HepG2 (cell line): Measurements from ENCODE around the gene RCOR1. TPM values are rescaled to one million over a fixed set of nuclear protein-coding genes. Genes with fewer than 3 reads are reported as not detected.

Source experiments
- ARID5B ChIP-seq: IDR thresholded peaks from 2 replicates; pipeline ENCODE4 v1.4.0; 2020; ENCODE audit warnings: mild to moderate bottlenecking, missing genetic modification reagents
- ATAD3A ChIP-seq: sonication (generic); formaldehyde crosslinking; IDR thresholded peaks from 2 replicates; pipeline ENCODE4 v1.4.0; 2020; ENCODE audit warnings: missing genetic modification reagents
- ATF7-NPFF ChIP-seq: sonication (generic); formaldehyde crosslinking; IDR thresholded peaks from 2 replicates; pipeline ENCODE4 v1.8.1; 2023; ENCODE audit warnings: mild to moderate bottlenecking, low read depth, missing genetic modification reagents, moderate library complexity
- ETV5 ChIP-seq: IDR thresholded peaks from 2 replicates; pipeline ENCODE4 v1.6.1; 2018; ENCODE audit warnings: missing biosample characterization, missing genetic modification reagents, inconsistent platforms, borderline replicate concordance
- FOXA3 ChIP-seq: IDR thresholded peaks from 2 replicates; pipeline ENCODE4 v1.6.1; 2016; ENCODE audit warnings: missing genetic modification reagents, missing compliant biosample characterization
- MTA1 ChIP-seq: sonication (generic); formaldehyde crosslinking; IDR thresholded peaks from 2 replicates; pipeline ENCODE4 v1.4.0; 2020; ENCODE audit warnings: missing genetic modification reagents, mild to moderate bottlenecking, borderline replicate concordance
- YEATS2 ChIP-seq: sonication (generic); formaldehyde crosslinking; IDR thresholded peaks from 2 replicates; pipeline ENCODE4 v1.4.0; 2020; ENCODE audit warnings: missing genetic modification reagents, borderline replicate concordance
- ZNF407 ChIP-seq: sonication (generic); formaldehyde crosslinking; IDR thresholded peaks from one replicate; pipeline ENCODE4 v1.5.1; 2020; ENCODE audit warnings: mild to moderate bottlenecking, missing genetic modification reagents; ENCODE audit errors: not compliant biosample characterization
- polyA plus RNA-seq, 8 experiments: library from polyadenylated mRNA; depleted of rRNA in 3 of 8; stranded (reverse) in 7 of 8; unstranded in 1 of 8; fragments of >200 nt; fragmentation: Illumina TruSeq in 4 of 8; extraction: Trizol in 4 of 8; gene quantifications; 2 replicates each; pipeline versions ENCODE4 v1.2.1 to v1.2.3, GENCODE V29; 2011 to 2016; ENCODE audit warnings: low read depth in 4 of 8, missing spikeins in 1 of 8, mixed read lengths in 1 of 8; ENCODE audit not compliant: insufficient read depth in 1 of 8
- total RNA-seq, 5 experiments: library from RNA; depleted of rRNA; stranded (reverse); fragments of >200 nt; fragmentation: Illumina TruSeq; extraction: Trizol; gene quantifications; 2 replicates each; pipeline ENCODE4 v1.2.3, GENCODE V29; 2016; ENCODE audit warnings: low read depth in 1 of 5
- TF ChIP-seq, protein P1 (sequence below): sonication (generic); formaldehyde crosslinking; IDR thresholded peaks from 2 replicates; pipeline ENCODE4 v1.4.0; 2020; ENCODE audit warnings: missing genetic modification reagents

The RCOR1 gene
- total and polyA plus RNA-seq, 2 of the 13 experiments (the other 11 are each of a cell fraction or from before 2014, with no cell fraction given) = 10.2 to 11.1 TPM

DNA sequence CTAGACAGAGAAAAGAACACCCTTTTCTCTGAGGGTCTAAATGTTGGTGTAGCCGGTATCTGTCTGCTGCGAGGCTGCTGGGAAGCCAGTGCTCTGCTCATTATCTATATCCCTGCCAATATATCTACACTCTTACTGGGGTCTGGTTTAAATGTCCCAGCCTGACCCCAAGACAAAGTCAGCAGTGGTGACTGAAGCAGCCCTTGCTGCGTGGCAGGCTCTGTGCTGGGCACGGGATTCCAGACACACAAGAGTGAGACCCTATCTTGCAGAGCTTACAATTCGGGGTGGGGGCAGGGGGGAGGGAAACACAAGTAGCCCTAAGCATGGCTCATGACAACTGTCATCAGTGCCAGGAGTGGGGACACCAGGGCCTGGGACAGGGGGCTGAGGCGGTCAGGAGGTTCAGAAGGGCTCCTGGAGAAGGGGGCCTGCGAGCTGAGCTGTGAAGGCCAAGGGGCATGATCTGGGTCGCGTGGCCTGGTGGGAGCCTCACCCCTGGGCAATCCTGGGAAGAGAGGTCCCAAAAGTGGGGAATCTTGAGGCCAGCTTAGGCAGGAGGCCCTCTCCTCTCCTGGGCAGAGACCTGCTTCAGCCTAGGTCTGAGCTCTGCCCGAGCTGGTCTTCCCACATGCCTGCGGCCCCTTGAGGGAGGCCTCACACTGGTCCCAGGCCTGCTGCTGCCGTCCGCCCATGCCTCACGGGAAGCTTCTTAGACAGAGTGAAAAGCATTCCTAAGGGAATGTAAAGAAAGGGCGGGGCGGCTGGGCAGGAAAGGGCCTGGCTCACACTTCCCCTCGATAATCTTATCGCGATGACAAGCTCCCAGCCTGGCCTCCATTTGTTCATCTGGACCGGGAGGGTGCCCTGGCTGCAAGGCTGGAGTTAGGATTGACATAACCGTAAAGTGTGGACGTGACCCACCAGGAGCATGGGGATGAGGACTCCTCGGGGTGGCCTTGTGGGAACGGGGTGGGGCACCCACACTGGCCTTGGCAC lies 7.3 kb upstream of the RCOR1 start (continued):
- TF ChIP-seq ARID5B (no peak), ETV5 (no peak), ZNF407 (CRISPR knock-in tag) (peak; percentile 60), FOXA3 (CRISPR knock-in tag) (no peak), YEATS2 (CRISPR knock-in tag) (no peak), ATAD3A (no peak), MTA1 (0 out of 2 replicates have a peak, but pooled peaks have one; percentile 19), ATF7-NPFF (CRISPR knock-in tag) (no peak)
- TF ChIP-seq, protein P1, sequence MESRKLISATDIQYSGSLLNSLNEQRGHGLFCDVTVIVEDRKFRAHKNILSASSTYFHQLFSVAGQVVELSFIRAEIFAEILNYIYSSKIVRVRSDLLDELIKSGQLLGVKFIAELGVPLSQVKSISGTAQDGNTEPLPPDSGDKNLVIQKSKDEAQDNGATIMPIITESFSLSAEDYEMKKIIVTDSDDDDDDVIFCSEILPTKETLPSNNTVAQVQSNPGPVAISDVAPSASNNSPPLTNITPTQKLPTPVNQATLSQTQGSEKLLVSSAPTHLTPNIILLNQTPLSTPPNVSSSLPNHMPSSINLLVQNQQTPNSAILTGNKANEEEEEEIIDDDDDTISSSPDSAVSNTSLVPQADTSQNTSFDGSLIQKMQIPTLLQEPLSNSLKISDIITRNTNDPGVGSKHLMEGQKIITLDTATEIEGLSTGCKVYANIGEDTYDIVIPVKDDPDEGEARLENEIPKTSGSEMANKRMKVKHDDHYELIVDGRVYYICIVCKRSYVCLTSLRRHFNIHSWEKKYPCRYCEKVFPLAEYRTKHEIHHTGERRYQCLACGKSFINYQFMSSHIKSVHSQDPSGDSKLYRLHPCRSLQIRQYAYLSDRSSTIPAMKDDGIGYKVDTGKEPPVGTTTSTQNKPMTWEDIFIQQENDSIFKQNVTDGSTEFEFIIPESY (CRISPR knock-in tag) = no peak
